Measurements from ENCODE around the gene OAT. TPM values are rescaled to one million over a fixed set of nuclear protein-coding genes. Genes with fewer than 3 reads are reported as not detected.

The OAT gene
- total and polyA plus RNA-seq, 8 donors, result 9.9 to 35.5 (median 20.5) TPM

DNA sequence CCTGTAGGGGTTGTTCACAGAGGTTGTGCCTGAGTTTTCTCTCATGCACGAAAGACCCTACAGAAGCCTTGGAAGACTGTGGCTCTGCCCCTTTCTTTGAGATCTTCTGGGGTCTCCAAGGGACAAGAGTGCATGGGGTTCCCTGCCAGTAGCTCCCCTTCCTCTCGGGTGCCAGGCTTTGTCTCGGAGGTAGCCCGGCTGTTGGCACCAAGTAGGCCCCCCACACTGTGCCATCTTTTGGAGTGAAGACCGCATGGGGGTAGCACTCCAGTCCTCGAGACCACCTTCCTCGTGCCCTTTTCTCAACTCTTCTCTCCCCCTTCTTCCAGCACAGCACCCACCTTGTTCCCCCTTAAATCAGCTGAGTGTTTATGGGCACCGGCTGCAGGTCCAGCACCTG, 41.6 kb downstream of the OAT start:
- no peak overlapping the region for H3K27ac ChIP-seq
- no peaks in the 10 kb centered on the region for H3K36me3 ChIP-seq
- no peaks in the 10 kb centered on the region for H3K27me3 ChIP-seq
- no peaks in the 10 kb centered on the region for H3K4me1 ChIP-seq
- TF ChIP-seq, protein P1, sequence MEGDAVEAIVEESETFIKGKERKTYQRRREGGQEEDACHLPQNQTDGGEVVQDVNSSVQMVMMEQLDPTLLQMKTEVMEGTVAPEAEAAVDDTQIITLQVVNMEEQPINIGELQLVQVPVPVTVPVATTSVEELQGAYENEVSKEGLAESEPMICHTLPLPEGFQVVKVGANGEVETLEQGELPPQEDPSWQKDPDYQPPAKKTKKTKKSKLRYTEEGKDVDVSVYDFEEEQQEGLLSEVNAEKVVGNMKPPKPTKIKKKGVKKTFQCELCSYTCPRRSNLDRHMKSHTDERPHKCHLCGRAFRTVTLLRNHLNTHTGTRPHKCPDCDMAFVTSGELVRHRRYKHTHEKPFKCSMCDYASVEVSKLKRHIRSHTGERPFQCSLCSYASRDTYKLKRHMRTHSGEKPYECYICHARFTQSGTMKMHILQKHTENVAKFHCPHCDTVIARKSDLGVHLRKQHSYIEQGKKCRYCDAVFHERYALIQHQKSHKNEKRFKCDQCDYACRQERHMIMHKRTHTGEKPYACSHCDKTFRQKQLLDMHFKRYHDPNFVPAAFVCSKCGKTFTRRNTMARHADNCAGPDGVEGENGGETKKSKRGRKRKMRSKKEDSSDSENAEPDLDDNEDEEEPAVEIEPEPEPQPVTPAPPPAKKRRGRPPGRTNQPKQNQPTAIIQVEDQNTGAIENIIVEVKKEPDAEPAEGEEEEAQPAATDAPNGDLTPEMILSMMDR (IDR thresholded peaks at IDR 0.05), result no peak
- WGBS, 2 donors, result 58 to 76% methylated on average over 8 of the region's 8 CpGs
- intact Hi-C loops (cut with DNase I), result loop anchor here in 1 of 3 donors (5.0 kb wide), 1 partner anchor 375 kb away; no protein-coding TSS in a partner anchor
- H3K9me3 ChIP-seq, result no peaks in the 10 kb centered on the region
- DNase-seq (no peak), ATAC-seq (no peak), FAIRE-seq (no peak)
- no peak overlapping the region for H3K4me3 ChIP-seq

GRCh38 chr10:124376411-124376810, 42.3 kb downstream of the OAT start:
- Histone ChIP-seq H3K4me1 (no peaks in the 10 kb centered on the region), H3K36me3 (no peaks in the 10 kb centered on the region), H3K27me3 (no peaks in the 10 kb centered on the region), H3K27ac (no peak overlapping the region), H3K4me3 (no peak overlapping the region), H3K9me3 (no peaks in the 10 kb centered on the region)
- 69 to 71% methylated on average over 9 of the region's 9 CpGs for WGBS, 2 donors
- intact Hi-C loops (cut with DNase I), result loop anchor here in 1 of 3 donors (5.0 kb wide), 1 partner anchor 374 kb away; no protein-coding TSS in a partner anchor
- FAIRE-seq, result no peak
- TF ChIP-seq, protein P1 (IDR thresholded peaks at IDR 0.05), result no peak
- ATAC-seq, result no peak
- DNase-seq, result no peak

- no peak for ATAC-seq
- H3K27ac ChIP-seq, result no peak overlapping the region
- H3K27me3 ChIP-seq, result no peaks in the 10 kb centered on the region
- no peak for DNase-seq
- no peaks in the 10 kb centered on the region for H3K4me1 ChIP-seq
- TF ChIP-seq, protein P1 (IDR thresholded peaks at IDR 0.05), result no peak
- H3K9me3 ChIP-seq, result no peaks in the 10 kb centered on the region
- H3K4me3 ChIP-seq, result no peak overlapping the region
- no peak for FAIRE-seq
- WGBS, 2 donors, result 78 to 82% methylated on average over 11 of the region's 11 CpGs
- intact Hi-C loops (cut with DNase I), result loop anchor here in 1 of 3 donors (5.0 kb wide), 1 partner anchor 373 kb away; no protein-coding TSS in a partner anchor
- no peaks in the 10 kb centered on the region for H3K36me3 ChIP-seq
Measured at GRCh38 chr10:124375691-124376090, 43.0 kb downstream of the OAT start.

DNA sequence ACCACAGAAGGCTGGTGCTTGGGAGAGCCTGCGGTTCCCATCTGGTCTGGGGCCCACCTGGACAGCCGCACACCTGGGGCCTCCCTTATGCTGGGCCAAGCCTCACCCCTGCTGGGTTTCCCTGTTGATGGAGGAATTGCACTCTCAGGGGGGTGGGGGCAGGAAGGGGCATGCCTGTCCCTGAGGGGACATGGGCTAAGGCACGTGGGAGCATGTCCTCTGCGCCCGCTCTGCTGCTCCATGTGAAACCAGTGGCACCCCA, 43.4 kb downstream of the OAT start:
- no peaks in the 10 kb centered on the region for H3K36me3 ChIP-seq
- ATAC-seq (no peak), DNase-seq (no peak), FAIRE-seq (no peak)
- no peaks in the 10 kb centered on the region for H3K9me3 ChIP-seq
- H3K4me3 ChIP-seq, result no peak overlapping the region
- no peak overlapping the region for H3K27ac ChIP-seq
- 85 to 88% methylated on average over 5 of the region's 5 CpGs for WGBS, 2 donors
- no peaks in the 10 kb centered on the region for H3K4me1 ChIP-seq
- TF ChIP-seq, protein P1 (IDR thresholded peaks at IDR 0.05), result no peak
- no peaks in the 10 kb centered on the region for H3K27me3 ChIP-seq
- intact Hi-C loops (cut with DNase I), result loop anchor here in 1 of 3 donors (5.0 kb wide), 1 partner anchor 373 kb away; no protein-coding TSS in a partner anchor

- Histone ChIP-seq H3K9me3 (no peaks in the 10 kb centered on the region), H3K4me3 (no peak overlapping the region), H3K36me3 (no peaks in the 10 kb centered on the region), H3K27ac (no peak overlapping the region), H3K4me1 (no peaks in the 10 kb centered on the region), H3K27me3 (no peaks in the 10 kb centered on the region)
- TF ChIP-seq, protein P1 (IDR thresholded peaks at IDR 0.05), result no peak
- no peak for DNase-seq
- intact Hi-C loops (cut with DNase I), result loop anchor here in 1 of 3 donors (5.0 kb wide), 1 partner anchor 372 kb away; no protein-coding TSS in a partner anchor
- FAIRE-seq, result no peak
- ATAC-seq, result no peak
- 53 to 61% methylated on average over 14 of the region's 14 CpGs for WGBS, 2 donors
Measured at GRCh38 chr10:124374535-124375352, 44.0 kb downstream of the OAT start.
